KMS-11 (cell line): ENCODE measurements around the gene ADGRE1.
A peak's percentile ranks its signal among the peaks of the same experiment; 100 is the strongest.

Experiments used
- H2AFZ ChIP-seq: fragments of 200-600 bp; sonication (generic); 2 replicates; pipeline ENCODE4 v1.6.1; 2016; ENCODE audit warnings: antibody characterized with exemption, mixed run types, low read depth
- H3K27ac ChIP-seq: fragments of 200-600 bp; sonication (generic); 2 replicates; pipeline ENCODE4 v1.6.1; 2016; ENCODE audit warnings: mild to moderate bottlenecking, mixed run types
- H3K27me3 ChIP-seq: fragments of 200-600 bp; sonication (generic); 2 replicates; pipeline ENCODE4 v1.6.1; 2017; ENCODE audit warnings: mild to moderate bottlenecking, low read depth, mixed run types, moderate library complexity; ENCODE audit not compliant: insufficient read depth
- H3K36me3 ChIP-seq: fragments of 200-600 bp; sonication (generic); 2 replicates; pipeline ENCODE4 v1.6.1; 2017; ENCODE audit warnings: mild to moderate bottlenecking, mixed run types; ENCODE audit not compliant: insufficient read depth
- H3K4me1 ChIP-seq: fragments of 200-600 bp; sonication (generic); 2 replicates; pipeline ENCODE4 v1.6.1; 2016; ENCODE audit warnings: mild to moderate bottlenecking, low read depth, mixed run types; ENCODE audit not compliant: poor library complexity, severe bottlenecking
- H3K4me2 ChIP-seq: fragments of 200-600 bp; sonication (generic); 2 replicates; pipeline ENCODE4 v1.7.0; 2016; ENCODE audit warnings: mild to moderate bottlenecking, mixed run types
- H3K4me3 ChIP-seq: fragments of 200-600 bp; sonication (generic); IDR thresholded peaks from 2 replicates; pipeline ENCODE4 v1.6.1; 2017; ENCODE audit warnings: low read depth, low read length, mixed read lengths; ENCODE audit not compliant: insufficient read depth
- H3K79me2 ChIP-seq: fragments of 200-600 bp; sonication (generic); 2 replicates; pipeline ENCODE4 v1.6.1; 2016; ENCODE audit warnings: low read depth, mixed run types; ENCODE audit not compliant: insufficient read depth
- H3K9ac ChIP-seq: fragments of 200-600 bp; sonication (generic); 2 replicates; pipeline ENCODE4 v1.6.1; 2016; ENCODE audit warnings: mild to moderate bottlenecking, mixed run types
- H4K20me1 ChIP-seq: fragments of 200-600 bp; sonication (generic); 2 replicates; pipeline ENCODE4 v1.6.1; 2016; ENCODE audit warnings: mild to moderate bottlenecking, mixed run types; ENCODE audit not compliant: insufficient read depth
- TF ChIP-seq, protein P1 (sequence below): fragments of 200-600 bp; sonication (generic); conservative IDR thresholded peaks from 2 replicates; pipeline ENCODE4 v1.6.1; 2017; ENCODE audit warnings: low read depth, mild to moderate bottlenecking, antibody characterized with exemption, low read length, moderate library complexity, mixed read lengths

ADGRE1 gene

DNA sequence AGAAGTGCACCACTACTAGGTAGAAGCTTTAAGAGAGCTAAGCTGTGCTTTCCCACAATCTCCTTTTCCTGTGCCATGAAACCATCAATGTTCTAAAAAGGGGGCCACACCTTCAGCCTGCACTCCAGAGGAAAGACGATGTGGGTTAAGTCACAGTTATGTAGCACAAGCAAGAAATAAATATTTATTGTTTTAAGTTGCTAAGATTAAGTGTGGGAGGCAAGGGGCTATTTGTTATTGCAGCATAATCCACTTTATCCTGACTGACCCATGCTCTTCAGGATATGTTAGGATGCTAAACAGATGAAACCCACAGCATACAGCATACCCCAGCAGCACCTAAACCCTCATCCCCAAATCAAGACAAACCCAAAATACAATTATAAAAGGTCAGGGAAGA is 69.2 kb downstream of the ADGRE1 start:
- no peak overlapping the region for H2AFZ ChIP-seq

DNA sequence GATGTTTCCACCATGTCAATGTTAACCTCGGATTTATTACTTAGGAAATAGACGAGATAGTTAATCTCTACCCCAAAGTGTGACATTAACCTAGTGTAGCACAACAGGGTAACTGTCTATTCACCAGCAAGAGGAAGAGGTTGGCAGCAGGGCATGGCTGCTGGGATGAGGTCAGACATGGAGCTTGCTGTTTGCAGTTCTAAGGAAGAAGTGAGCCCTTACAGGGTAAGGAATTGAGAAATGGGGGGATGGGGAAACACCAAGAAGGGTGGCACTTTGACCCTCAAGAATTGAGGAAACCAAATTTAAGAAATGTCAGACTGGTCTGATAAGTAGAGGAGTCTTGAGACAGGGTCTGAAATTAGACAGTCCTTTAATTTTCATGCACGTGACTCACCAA is 71.4 kb downstream of the ADGRE1 start:
- Histone ChIP-seq H3K36me3 (no peaks in the 10 kb centered on the region), H3K79me2 (no peaks in the 10 kb centered on the region), H3K4me2 (no peak overlapping the region), H3K4me3 (no peak overlapping the region), H3K4me1 (no peaks in the 10 kb centered on the region), H4K20me1 (no peaks in the 10 kb centered on the region), H3K27ac (no peak overlapping the region), H3K9ac (no peak overlapping the region), H3K27me3 (no peaks in the 10 kb centered on the region), H2AFZ (no peak overlapping the region)
- TF ChIP-seq, protein P1, sequence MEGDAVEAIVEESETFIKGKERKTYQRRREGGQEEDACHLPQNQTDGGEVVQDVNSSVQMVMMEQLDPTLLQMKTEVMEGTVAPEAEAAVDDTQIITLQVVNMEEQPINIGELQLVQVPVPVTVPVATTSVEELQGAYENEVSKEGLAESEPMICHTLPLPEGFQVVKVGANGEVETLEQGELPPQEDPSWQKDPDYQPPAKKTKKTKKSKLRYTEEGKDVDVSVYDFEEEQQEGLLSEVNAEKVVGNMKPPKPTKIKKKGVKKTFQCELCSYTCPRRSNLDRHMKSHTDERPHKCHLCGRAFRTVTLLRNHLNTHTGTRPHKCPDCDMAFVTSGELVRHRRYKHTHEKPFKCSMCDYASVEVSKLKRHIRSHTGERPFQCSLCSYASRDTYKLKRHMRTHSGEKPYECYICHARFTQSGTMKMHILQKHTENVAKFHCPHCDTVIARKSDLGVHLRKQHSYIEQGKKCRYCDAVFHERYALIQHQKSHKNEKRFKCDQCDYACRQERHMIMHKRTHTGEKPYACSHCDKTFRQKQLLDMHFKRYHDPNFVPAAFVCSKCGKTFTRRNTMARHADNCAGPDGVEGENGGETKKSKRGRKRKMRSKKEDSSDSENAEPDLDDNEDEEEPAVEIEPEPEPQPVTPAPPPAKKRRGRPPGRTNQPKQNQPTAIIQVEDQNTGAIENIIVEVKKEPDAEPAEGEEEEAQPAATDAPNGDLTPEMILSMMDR, result no peak

More for the DNA sequence above, 69.2 kb downstream of the ADGRE1 start:
- H3K4me1 ChIP-seq, result no peaks in the 10 kb centered on the region
- H3K4me2 ChIP-seq, result no peak overlapping the region
- H4K20me1 ChIP-seq, result no peaks in the 10 kb centered on the region
- H3K27me3 ChIP-seq, result no peaks in the 10 kb centered on the region
- H3K36me3 ChIP-seq, result no peaks in the 10 kb centered on the region
- H3K9ac ChIP-seq, result no peak overlapping the region
- H3K4me3 ChIP-seq, result no peak overlapping the region
- TF ChIP-seq, protein P1, result no peak
- no peaks in the 10 kb centered on the region for H3K79me2 ChIP-seq
- H3K27ac ChIP-seq, result no peak overlapping the region

DNA sequence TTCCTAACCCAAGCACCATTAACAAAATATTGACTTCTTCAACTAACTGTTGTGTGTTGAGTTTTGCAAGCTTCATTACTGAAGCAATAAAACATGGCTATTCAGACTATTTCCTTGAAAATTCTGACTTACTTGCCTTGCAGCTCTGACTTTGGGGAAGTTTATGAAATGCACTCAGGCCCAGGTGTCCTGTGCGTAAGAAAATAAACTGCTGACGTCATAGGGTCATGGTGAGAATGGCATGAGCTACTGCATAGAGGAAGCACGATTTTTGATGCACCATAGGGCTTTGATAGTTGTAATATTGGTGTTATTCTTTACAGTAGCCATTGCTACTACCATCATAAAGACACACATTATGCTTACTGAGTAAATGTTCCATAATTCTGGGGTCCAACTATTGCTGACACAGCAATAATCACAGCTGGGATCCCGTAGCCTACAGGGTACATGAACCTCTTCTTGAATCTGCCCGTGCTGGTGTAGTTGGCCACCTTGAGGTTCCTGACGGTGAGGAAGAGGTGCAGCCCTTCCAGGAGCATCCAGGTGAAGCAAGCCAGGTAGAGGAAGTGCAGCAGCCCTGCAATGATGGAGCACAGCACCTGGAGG is 76.0 kb downstream of the ADGRE1 start:
- H3K79me2 ChIP-seq, result no peaks in the 10 kb centered on the region
- H3K4me3 ChIP-seq, result no peak overlapping the region
- no peaks in the 10 kb centered on the region for H3K36me3 ChIP-seq
- H3K4me2 ChIP-seq, result no peak overlapping the region
- no peaks in the 10 kb centered on the region for H3K4me1 ChIP-seq
- no peak overlapping the region for H3K27ac ChIP-seq
- H3K9ac ChIP-seq, result no peak overlapping the region
- H3K27me3 ChIP-seq, result no peaks in the 10 kb centered on the region
- H2AFZ ChIP-seq, result no peak overlapping the region
- no peaks in the 10 kb centered on the region for H4K20me1 ChIP-seq
- TF ChIP-seq, protein P1, result no peak

DNA sequence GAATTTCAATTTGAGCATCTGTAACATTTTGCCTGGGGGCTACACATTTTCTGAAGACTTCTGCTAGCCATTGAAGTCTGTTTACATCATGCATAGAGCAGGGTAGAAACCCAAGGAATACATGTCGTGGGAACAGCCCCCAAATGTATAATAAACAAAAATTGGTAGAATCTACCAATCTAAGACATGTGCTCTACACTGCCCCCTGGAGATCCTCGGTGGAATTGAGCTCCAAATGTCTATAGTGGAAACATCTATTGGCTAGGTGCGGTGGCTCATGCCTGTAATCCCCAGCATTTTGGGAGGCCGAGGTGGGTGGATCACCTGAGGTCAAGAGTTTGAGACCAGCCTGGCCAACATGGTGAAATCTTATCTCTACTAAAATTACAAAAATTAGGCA is 76.6 kb downstream of the ADGRE1 start:
- H3K36me3 ChIP-seq, result no peaks in the 10 kb centered on the region
- H3K4me1 ChIP-seq, result no peaks in the 10 kb centered on the region
- H3K9ac ChIP-seq, result no peak overlapping the region
- H4K20me1 ChIP-seq, result no peaks in the 10 kb centered on the region
- TF ChIP-seq, protein P1, result peak; percentile 74
- H2AFZ ChIP-seq, result no peak overlapping the region
- no peak overlapping the region for H3K4me2 ChIP-seq
- no peaks in the 10 kb centered on the region for H3K79me2 ChIP-seq
- H3K4me3 ChIP-seq, result no peak overlapping the region
- no peaks in the 10 kb centered on the region for H3K27me3 ChIP-seq
- no peak overlapping the region for H3K27ac ChIP-seq
